GM21825 (cell line): Measurements from ENCODE around the gene MAD1L1.

ENCODE experiments used
- ATAC-seq: cut with Tn5 transposase; IDR thresholded peaks from one replicate; pipeline ENCODE4 v1.9.1; 2021; ENCODE audit warnings: mild to moderate bottlenecking, moderate library complexity; ENCODE audit not compliant: unreplicated experiment

Gene MAD1L1

GRCh38 chr7:1813394-1814088, 419.2 kb downstream of the MAD1L1 start:
- ATAC-seq = no peak

DNA sequence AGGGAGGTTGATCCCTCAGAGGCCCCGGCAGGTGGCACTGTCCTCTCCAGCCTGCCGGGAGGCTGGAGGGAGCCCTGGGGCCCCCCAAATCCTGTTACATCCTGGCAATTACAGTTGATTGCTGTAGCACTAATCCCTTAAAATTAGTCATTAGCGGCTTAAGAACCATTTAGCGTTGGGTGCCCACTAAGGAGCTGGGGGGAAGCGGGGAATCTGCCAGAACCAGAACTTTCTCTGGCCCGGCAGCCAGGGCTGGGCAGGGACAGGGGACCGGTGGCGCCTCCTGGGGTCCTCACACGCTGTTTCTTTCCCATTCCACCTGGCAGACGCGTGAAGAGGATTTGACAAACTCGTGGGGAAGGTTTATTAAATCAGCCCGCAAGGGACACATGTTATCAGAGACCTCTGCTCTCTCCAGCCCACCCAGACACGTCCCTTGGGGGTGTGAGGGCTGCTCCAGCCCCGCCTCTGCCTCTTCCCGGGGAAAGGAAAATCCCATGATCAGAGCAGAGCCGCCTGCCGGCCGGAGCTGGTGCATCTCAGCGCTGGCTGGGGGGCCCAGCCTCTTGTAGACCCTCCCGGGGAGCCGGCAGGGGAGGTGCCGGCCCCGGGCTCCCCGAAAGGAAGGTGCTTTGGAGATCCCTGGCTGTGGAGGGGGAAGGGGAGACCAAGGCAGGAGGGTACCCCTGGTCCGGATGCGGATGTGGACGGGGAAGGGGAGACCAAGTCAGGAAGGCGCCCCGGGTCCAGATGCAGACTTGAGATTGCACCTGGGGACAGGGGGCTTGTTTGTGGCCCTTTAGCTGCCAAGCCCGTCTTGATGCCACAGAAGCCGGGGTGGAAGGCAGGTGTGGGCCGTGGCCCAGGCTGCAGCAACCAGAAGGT, 420.0 kb downstream of the MAD1L1 start:
- ATAC-seq = no peak

DNA sequence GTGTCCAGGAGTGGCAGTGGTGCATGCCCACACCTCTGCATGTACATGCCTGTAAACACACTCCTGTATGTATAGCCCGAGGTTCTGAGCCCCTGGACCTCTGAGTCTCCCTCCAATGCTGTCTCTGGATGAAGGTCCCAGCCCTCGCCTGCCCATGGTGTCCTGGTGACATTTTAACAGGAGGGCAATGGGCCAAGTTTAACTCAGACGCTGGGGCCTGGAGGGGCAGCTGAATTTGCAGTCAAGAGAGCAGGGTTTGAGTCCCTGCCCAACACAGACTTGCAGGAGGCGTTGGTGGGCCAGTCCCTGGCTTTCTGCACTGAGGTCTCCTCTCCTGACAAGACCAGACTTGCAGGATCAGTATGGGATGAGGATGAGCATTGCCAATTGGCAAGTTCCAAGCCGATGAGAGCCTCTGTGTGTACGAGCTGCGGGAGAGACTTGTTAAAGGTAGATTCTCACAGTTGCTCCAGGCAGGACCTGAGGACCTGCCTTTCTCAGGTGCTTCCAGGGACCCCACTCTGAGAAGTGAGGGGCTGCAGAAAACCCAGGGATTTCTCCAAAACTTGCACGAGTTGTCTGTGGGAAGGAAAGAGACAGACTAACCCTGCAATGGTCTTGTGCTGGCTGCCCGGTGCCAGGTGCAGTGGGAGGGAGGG, 420.8 kb downstream of the MAD1L1 start:
- no peak for ATAC-seq

- ATAC-seq = no peak
Observed at GRCh38 chr7:1810961-1811849, 421.5 kb downstream of the MAD1L1 start.

GRCh38 chr7:1810521-1810920, 422.2 kb downstream of the MAD1L1 start:
- no peak for ATAC-seq

DNA sequence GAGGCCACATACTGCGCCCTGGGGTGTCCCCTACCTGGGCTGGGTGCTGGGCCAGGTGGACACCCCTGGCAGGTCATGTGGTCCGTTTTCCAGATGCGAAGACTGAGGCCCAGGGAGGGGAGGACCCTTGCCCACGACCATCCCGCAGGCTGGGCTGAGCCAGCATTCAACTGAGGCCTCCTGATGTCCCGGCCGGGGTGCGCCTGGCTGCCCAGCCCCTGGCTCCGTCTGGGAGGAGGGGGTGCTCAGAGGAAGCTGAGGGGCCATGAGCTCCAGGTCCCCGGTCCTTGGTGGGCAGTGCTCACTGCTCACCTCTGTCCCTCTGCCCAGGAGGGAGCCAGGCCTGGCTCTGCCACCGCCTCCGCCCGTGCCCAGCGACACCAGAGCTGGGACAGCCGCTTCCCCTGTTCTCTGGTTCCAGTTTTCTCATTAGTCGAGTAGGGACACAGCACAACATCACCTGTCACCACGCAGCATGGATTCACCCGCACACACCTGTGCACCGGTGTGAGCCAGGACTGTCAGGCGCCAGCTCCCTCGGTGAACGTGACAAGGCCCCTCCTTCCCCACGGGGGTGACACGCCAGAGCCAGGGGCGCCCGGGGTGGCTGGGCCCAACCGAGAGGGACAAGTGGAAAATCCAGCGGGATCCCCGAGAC, 423.0 kb downstream of the MAD1L1 start:
- no peak for ATAC-seq

DNA sequence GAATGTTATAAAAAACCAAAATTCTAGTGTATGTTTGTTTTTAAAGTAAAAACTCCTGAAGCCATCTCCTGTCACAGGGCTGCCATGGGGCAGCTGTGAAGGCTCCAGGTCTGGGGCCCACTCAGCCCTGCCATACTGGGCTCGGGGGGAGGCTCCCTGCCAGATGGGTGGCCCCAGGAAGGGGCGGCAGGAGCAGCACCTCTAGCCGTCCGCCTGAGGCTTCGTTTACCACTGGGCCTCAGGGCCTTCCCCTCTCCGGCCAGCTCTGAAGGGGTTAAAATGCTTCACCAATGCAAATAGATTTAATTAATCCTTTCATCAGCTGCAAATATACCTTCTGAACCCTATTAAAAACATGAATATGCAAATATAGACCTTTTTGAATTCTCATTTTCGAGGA, 423.7 kb downstream of the MAD1L1 start:
- no peak for ATAC-seq

GRCh38 chr7:1807821-1808600, 424.7 kb downstream of the MAD1L1 start:
- ATAC-seq = no peak

GRCh38 chr7:1806354-1806753, 426.4 kb downstream of the MAD1L1 start:
- ATAC-seq = no peak

- no peak for ATAC-seq
Observed at GRCh38 chr7:1804310-1804709, 428.4 kb downstream of the MAD1L1 start.

DNA sequence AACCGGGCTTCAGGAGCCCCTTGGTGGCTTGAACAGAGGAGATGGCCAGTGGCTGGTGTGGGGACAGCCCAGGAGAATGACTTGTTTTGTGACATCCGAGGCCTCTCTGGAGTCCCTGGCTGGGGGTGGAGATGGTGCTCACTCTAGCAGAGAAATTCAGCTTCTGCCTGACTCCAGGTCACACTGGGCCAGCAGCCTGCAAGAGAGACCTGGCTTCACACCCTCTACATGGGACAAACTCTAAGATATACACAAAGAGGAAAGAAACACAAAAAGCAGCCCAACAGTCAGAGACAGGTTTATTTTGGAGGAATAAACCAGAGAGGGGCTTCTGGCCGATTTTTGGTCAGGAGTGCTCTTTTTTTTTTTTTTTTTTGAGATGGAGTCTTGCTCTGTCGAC, 429.8 kb downstream of the MAD1L1 start:
- no peak for ATAC-seq

- no peak for ATAC-seq
Observed at GRCh38 chr7:1800902-1801301, 431.8 kb downstream of the MAD1L1 start.

DNA sequence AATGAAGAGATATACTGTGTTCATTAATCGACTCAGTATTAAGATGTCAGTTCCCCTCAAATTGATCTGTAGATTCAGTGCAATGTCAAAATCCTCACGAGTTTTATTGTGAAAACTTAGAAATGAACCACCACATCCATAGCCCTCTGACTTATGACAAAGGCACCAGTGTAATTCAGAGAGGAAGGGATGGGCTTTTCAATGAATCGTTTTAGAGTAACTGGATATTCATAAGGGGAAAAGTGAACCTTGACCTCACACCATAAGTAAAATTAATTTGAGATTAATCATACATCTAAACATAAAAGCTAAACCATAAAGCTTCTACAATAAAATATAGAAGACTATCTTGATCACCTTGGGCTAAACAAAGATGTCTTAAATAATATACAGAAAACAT, 434.6 kb downstream of the MAD1L1 start:
- no peak for ATAC-seq

DNA sequence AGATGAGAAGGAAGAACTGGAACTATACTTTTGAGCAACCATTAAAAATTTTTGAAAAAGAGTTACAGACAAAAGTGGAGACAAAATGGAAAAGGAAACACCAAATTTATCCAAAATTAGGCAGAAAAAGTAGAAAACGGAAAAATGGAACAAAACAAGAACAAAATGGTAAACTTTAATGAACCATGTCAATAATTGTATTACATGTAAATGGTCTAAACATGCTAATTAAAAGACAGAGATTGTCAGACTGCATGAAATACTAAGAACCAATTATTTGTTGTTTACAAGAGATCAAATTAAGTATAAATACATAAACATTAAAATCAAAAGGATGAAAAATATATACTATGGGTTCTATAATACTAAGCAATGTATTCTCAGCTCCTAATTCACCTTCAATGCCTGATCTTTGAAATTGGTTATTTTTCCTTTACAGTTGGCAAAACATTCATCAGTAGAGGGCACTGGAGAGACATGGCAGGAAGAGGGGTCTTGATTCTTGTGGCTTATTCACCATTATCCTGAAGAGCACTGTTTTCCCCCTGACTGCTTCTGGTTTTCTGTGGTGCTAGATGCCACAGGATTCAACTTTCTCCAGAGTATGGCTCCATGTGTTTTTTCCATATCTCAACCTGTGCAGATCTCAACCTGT, 437.7 kb downstream of the MAD1L1 start:
- ATAC-seq = no peak

- no peak for ATAC-seq
Observed at GRCh38 chr7:1787681-1788235, 445.0 kb downstream of the MAD1L1 start.

DNA sequence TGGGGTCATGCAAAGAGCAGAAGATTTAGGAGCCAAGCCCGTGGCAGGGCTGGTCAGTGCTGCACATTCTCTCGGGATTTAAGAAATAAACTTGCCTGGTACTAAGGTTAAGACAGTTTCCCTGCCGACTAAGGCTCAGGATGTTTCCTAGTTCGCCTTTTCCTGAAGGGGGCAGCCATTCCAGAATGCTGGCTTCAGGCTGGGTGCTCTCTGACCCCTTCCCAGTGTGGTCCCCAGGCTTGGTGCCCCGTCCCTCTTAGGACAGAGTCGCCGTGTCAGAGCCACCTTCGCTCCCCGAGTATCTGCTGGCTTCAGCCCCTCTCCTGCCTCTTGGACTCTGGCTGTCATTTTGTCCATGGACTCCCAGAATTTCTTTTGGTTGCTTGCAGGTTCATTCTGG, 445.5 kb downstream of the MAD1L1 start:
- ATAC-seq = no peak

GRCh38 chr7:1785839-1786238, 446.9 kb downstream of the MAD1L1 start:
- no peak for ATAC-seq

- no peak for ATAC-seq
Observed at GRCh38 chr7:1781369-1781768, 451.4 kb downstream of the MAD1L1 start.

- no peak for ATAC-seq
Observed at GRCh38 chr7:1779445-1779844, 453.3 kb downstream of the MAD1L1 start.
